NB4 (cell line): ENCODE measurements around the gene DNAH17.

Experiments used
- DNase-seq: peaks from one replicate; pipeline ENCODE4 v3.0.0; 2010; ENCODE audit warnings: low read depth
- H3K4me3 ChIP-seq: one replicate; pipeline ENCODE4 v1.5.1; 2011; ENCODE audit warnings: mild to moderate bottlenecking, low read depth, low read length, moderate library complexity
- CTCF ChIP-seq: IDR thresholded peaks from one replicate; pipeline ENCODE4 v1.5.1; 2012; ENCODE audit warnings: low read depth, low read length
- MAX ChIP-seq: IDR thresholded peaks from 2 replicates; pipeline ENCODE4 v1.6.1; 2011; ENCODE audit warnings: low read depth, low read length
- MYC ChIP-seq: IDR thresholded peaks from 2 replicates; pipeline ENCODE4 v1.6.1; 2011; ENCODE audit warnings: low read depth, low read length
- POLR2A ChIP-seq: IDR thresholded peaks from 2 replicates; pipeline ENCODE4 v1.6.1; 2011; ENCODE audit warnings: mild to moderate bottlenecking; ENCODE audit not compliant: insufficient read length; ENCODE audit errors: extremely low read depth

DNAH17 gene

GRCh38 chr17:78428836-78429617 lies 148.2 kb downstream of the DNAH17 start:
- no peak for TF ChIP-seq MAX
- no peak for TF ChIP-seq POLR2A
- no peak for TF ChIP-seq MYC
- no peak for TF ChIP-seq CTCF
- DNase-seq = no peak
- no peak overlapping the region for H3K4me3 ChIP-seq

- no peak for DNase-seq
- no peak for TF ChIP-seq CTCF
- TF ChIP-seq MAX = no peak
- no peak for TF ChIP-seq POLR2A
- no peak for TF ChIP-seq MYC
- no peak overlapping the region for H3K4me3 ChIP-seq
These were observed 149.1 kb downstream of the DNAH17 start for GRCh38 chr17:78428025-78428575.

- TF ChIP-seq MYC (no peak), POLR2A (no peak), MAX (no peak), CTCF (no peak)
- DNase-seq = no peak
- H3K4me3 ChIP-seq = no peak overlapping the region
These were observed 150.1 kb downstream of the DNAH17 start for GRCh38 chr17:78427140-78427539.

GRCh38 chr17:78426293-78426879 lies 150.8 kb downstream of the DNAH17 start:
- TF ChIP-seq MAX (no peak), MYC (no peak), CTCF (no peak), POLR2A (no peak)
- H3K4me3 ChIP-seq = no peak overlapping the region
- no peak for DNase-seq

- no peak for TF ChIP-seq MAX
- TF ChIP-seq CTCF = no peak
- no peak for TF ChIP-seq POLR2A
- TF ChIP-seq MYC = no peak
- no peak for DNase-seq
These were observed 151.8 kb downstream of the DNAH17 start for GRCh38 chr17:78425429-78425828.

More at GRCh38 chr17:78425429-78425828, 151.8 kb downstream of the DNAH17 start:
- no peak overlapping the region for H3K4me3 ChIP-seq
